ENCODE results near the gene SPOCK2.

SPOCK2 gene

DNA sequence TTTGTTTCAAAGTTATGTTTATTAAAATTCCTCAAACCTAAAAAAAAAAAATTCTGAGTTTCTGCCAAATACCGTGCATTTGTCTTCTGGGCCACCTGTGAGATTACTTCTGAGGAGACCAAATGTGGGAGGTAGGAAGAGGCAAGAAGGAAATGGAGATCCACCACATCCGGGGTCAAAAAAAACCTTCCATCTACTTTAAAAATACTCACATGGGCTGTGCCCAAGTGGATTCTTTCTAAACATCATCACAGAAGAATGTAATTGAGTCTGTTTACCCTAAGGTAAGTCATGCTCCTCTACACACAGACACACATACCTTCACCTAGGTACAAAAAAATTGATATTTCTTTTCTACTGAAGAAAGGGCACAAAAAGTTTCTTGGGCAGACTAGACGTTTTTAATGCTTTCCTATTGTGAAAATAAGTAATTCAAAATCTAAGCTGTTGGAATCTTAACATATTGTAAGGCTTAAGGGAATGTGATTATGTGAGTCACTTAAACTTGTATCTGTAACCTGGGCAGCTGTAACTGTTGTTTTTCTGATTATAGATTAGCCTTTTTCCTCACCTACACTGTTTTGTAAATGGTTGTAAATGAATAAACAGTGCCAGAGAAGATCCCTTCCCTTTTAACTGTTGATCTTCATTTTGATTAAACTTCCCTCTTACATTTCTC lies 19.1 kb upstream of the SPOCK2 start:
- DNase-seq (ENCODE audit: low spot score): no peak

DNA sequence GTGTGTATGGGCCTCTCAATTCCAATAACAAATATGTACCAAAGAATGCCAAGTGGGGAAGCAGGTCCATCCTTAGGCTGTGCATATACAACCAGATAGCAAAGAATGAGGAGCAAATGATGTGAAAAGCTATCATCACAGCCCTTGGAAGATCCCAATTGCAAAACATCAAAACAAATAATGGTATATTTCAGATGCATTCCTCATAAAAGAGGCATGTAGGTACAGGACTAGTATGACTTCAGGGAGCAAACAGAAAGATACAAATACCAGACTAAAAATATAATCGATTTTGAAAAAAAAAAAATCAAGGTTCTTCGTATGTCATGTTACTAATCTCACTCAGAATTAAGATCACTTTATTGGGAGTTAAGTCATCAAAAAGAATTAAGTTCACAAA lies 18.5 kb upstream of the SPOCK2 start:
- DNase-seq (ENCODE audit: low spot score): no peak

DNA sequence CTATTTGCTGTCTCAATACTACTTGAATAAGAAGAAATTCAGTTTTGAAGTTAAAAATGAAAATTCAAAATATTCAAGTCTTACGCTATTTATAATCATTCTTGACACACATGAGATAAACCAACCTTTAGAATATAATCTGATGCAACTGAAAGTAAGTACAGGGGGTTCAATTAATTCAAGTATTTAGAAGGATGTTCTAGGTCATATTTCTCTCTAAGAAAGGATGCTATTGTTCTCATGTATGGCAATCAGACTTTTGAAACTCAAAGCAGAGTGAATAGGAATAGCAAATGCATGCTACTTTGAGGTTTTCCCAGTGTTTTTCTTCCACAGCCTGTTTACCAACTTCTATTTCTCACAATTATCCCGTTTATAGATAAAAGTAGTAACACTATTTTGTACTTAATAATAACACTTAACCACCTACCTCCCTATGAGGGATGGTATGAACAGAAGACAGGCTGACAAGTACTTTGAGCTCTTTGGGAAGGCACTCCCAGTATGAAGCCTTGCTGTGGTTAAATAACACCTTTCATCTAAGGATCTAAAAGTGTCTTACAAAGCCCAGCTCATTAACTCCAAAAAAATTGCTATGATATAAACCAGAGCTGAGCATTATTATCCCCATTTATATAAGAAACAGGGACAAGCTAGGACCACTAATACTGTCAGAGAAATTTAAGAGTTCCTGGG lies 18.0 kb upstream of the SPOCK2 start:
- DNase-seq (ENCODE audit: low spot score): peak; percentile 67

DNA sequence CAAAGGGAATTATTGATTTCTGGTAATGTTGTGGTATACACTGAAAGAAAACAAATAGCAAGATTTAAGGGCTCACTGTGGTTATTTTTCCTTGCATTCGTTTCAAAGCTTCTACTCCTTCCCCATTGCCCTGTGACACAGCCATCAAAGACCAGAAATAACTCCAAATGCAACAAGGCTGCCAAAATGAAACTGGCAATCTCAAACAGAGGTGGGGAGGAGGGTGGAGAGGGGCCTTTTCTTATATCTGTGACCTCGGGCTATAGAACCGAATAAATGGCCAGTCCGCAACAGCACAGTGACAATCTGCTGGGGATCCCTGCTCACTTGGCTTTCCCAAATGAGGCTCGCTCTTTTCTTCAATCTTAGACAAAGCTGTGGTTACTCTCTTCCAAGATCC lies 17.4 kb upstream of the SPOCK2 start:
- DNase-seq (ENCODE audit: low spot score): no peak

DNA sequence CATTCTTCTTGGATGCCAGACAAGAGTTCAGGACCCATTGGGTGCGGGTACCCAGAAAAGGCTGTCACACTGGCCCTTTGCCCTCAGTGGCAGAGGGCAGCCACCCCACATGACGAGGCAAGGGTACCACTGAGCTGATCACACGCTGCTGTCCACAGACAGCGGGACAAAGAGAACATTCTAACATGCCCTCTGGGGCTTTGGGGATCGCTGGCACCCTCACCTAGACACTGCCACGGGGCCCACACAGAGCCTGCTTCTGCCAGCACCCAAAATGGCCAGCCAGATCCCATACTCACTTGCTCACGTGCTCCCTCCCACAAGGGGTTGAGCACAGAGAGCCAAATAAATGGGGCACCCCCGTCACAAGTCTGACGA lies 16.7 kb upstream of the SPOCK2 start:
- DNase-seq (ENCODE audit: low spot score): no peak

DNA sequence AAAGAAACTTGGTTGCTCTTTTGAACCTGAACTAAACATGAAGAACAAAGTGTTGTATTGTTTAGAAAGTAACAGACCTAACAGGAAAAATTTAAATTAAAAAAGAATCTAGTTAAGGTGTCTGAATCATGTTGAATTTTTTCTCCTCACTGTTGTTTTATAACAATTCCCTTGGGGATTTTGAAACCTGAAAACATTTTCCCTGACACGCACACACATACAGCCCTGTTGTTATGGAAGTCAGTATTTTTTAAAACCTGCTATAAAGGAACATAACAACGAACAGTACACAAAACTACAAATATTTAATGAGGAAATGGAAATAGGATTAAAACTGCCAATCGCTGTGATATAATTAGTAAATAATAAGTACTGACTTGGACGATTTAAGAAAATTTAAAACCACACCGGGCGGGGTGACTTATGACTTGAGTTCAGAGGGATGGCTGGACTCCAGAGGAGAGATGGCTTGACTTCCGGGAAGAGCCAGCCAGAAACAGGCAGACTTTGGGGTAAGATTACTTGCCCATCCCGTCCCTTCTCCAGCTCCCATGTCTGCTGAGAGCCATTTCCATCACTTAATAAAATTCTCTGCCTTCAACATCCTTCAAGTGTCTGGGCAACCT lies 16.2 kb upstream of the SPOCK2 start:
- peak; percentile 48 for DNase-seq (ENCODE audit: low spot score)

DNA sequence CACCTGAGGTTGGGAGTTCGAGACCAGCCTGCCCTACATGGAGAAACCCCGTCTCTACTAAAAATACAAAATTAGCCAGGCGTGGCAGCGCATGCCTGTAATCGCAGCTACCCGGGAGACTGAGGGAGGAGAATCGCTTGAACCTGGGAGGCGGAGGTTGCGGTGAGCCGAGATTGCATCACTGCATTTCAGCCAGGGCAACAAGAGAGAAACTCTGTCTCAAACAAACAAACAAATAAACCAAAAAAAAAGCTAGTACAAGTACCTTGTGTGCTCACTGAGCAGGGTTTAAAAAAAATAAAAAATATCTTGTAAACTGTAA lies 11.2 kb upstream of the SPOCK2 start:
- no peak for DNase-seq (ENCODE audit: low spot score)

DNA sequence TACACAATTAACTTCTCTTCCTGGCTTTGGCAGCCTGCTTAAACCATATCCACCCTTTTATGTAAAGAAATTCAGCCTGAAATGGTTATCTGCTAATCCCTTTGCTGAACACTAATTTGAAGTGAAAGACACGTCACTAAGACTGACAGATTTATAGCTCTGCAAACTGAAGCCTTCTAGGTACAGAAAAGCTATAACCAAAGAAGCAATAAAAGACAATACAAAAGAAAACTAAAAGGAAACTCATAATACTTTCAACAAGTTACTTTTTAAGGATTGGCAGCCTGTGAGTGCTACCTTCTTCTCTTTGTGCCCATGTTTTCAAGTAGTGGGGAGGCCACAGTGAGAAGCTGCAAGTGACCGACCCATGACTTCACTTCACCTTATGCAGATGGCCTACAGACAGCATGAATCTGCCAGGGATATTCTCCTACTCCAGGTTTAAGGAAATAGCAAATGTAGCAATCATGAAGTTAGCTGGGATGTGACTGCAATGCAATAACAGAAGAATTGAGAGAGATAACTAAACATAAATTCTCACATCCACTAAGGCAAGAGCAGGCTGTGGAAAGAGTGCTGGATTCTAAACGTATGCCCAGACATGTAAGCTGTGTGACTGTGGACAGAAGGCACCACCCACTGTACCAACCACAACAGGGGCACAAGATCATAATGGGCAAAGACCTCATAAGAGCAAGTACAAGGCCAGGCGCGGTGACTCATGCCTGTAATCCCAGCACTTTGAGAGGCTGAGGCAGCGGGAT lies 10.7 kb upstream of the SPOCK2 start:
- no peak for DNase-seq (ENCODE audit: low spot score)

DNA sequence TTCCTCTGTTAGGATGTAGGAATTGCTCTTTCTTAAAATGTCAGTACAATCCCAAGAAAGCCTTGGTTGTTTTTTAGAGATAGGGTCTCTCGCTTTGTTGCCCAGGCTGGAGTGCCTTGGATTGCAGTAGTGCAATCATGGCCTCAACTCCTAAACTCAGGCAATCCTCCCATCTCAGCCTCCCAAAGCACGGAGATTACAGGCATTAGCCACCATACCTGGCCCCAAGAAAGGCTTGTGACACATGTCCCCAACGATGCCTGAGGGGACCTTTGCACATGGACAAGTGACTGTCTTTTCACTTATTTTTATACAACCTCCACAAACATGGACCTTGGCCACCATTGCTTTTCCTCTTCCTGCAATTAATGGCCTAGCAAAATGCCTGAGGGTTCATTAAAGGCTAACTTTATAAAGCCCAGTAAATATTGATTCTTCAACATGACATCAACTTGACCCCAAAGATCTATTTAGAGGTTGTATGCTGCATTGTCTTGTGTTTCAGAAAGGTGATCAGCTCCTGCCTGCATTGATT lies 10.0 kb upstream of the SPOCK2 start:
- DNase-seq (ENCODE audit: low spot score): no peak

DNA sequence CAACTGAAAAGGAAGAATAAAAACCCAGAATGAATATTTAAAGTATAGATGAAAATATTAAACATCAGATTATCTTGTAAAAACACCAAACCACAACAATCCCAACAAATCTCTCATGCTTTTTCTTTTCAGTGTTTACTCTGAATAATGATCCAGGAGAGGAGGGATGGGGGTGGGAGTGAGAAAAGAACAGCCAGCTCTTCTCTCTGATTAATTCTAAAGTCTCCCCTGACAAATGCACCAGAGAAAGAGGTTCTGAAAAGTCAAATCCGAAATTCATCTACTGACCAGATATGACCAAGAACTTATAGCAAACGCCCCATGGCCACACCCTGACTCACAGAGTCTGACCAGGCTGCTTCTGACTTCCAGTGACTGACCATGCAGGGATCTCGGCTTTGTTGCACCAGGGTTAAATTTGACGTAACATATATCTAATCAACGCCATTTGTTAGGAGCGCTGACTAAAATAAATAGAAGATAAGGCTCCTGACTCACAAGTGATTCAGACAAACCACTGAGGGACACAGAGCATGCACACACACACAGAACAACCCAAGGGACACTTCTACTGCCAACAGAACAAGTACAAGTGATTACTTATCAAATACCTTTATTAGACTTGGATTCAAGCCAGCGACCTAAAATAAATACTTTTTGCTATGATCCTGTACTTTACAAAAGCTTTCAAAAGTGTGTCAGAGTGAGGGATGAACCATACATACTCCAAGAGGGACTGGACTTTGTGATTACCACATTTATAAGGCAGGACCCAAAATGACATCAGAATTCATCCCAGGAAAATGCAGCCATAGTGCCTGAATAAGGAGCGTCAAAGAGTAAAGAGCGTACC lies 9.3 kb upstream of the SPOCK2 start:
- DNase-seq (ENCODE audit: low spot score): peak; percentile 21

DNA sequence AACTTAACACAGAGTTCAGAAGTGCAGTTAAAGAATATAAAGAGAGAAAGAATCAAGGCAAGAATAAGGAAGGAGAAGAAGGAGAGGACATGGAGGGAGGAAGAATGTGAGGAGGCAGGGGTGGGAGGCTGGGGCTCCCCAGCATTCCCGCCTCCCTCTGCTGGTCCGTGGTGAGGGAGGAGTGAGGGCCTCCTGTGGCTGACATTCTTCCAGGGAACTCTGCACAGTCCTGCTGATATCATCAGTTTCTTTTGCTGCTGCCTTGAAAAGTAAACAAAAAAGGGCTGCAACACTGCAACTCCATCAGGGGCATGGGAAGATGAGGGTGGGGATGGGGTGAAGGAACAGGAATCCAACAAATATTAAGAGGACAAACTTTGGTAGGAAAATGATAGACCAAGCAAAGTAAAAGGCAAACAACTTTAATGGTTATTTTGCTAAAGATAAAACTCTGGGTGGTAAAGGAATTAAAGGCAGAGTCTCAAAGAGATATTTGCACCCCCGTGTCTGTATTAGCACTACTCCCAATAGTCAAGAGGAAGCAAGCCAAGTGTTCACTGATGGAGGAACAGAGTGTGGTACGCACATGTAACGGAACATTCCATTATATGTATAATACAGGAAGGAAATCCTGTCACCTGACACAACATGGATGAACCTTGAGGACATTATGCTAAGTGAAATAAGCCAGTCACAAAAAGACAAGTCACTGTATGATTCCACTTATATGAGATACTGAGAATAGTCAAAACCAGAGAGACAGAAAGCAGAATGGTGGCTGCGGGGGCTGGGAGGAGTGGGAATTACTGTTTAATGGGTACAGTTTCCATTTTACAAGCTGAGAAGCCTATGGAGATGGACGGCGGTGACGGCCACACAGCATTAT lies 8.0 kb upstream of the SPOCK2 start:
- no peak for DNase-seq (ENCODE audit: low spot score)

DNA sequence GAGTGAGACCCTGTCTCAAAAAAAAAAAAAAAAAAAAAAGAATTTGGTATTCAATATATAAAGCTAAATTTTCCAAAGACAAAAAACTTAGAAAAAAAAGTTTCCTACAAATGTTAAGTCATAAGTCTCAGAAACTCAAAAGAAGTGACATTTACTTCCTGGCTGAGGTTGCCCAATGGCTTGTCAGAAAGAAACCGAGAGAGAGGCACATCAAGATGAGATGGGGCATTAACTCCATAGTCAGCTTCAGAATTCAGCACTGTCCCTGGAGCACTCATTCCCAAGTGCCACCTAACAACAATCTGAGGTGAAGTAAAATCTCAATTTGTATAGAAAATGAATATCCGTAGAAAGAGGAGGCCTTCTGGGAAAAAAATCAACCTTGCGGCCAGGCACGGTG lies 6.8 kb upstream of the SPOCK2 start:
- no peak for DNase-seq (ENCODE audit: low spot score)

DNA sequence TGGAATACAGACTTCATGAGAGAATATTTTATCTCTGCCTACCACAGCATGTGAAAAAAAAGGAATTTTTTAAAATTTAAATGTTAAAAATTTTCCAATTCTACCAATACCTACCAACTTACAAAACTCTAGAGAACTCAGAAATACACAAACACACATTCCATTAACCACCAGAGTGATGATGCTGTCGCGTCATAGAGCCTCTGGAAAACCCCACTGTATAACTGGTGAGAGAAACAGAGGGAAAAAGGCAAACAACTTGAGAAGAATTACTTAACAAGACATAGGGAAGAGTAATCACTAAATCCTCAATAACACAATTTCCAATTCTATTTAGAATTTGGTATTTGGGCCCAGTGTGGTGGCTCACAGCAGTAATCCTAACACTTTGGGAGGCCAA lies 6.2 kb upstream of the SPOCK2 start:
- DNase-seq (ENCODE audit: low spot score): no peak

DNA sequence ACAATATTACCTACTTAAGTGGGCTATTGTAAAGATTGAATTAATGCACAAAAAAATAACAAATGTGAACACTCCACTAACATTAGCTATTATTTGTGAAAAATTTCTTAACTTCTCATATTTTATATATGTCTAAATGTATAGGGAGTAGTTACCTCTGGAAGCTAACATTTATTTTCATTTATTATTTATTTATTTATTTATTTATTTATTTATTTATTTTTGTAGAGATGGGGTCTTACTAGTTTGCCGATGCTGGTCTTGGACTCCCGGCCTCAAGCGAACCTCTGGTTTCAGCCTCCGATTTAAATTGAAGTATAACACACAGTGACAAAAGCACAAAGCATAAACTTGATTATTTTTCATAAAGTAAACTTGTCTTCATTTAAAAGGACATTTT lies 5.1 kb upstream of the SPOCK2 start:
- no peak for DNase-seq (ENCODE audit: low spot score)

DNA sequence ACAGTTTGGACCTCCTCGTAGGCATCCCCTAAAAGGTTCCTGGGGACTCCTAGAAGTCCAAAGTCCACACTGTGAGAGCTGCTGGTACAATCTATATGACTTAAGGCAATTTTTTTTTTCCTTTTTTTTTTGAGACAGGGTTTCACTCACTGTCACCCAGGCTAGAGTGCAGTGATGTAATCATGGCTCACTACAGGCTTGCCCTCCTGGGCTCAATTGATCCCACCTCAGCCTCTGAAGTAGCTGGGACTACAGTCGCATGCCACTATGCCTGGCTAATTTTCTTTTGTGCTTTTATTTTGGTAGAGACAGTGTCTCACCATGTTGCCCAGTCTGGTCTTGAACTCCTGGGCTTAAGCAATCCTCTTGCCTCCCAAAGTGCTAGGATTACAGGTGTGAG lies 4.6 kb upstream of the SPOCK2 start:
- DNase-seq (ENCODE audit: low spot score): no peak

DNA sequence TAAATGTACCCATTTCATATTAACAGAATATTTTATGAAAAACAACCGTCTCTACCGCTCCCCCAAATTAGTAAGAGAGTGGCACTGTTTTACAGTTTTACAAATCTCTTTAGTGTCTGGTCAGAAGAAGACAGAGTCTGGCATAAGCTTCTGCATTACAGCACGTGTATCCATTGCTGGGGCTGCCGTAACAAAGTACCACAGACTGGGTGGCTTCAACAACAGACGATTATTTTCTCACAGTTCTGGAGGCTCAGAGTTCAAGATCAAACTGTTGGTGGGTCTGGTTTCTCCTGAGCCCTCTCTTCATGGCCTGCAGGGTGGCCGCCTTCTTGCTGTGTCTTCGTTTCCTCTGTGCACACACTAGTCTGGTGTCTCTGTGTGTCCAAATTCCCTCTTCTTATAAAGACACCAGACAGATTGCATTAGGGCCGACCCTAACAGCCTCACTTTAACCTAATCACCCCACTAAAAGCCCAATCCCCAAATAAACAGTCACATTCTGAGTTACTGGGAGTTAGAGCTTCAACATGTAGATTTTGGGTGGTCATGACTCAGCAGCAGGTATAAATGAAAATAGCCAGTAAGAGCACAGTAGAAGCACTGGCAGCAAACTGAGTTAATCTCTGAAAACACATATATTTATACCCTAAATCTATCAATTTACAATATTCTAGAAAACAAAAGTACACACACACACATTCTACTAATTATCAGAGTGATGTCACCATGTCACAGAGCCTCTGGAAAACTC lies 4.0 kb upstream of the SPOCK2 start:
- no peak for DNase-seq (ENCODE audit: low spot score)

DNA sequence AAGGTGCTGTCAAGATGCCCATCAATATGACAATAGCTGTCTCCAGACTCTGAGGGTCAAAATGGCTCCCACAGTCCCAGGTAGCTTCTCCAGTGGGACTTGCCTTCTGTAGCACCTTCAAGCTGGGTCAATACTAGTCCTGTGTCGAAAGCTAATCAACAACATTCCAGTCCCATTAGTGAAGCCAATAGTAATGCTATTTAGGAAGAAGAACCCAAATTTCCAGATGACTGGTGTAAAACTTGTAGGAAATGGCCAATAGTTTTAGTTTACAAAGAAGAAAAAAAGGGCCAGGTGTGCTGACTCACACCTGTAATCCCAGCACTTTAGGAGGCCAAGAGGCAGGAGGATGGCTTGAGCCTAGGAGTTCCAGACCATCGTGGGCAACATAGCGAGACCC lies 2.0 kb upstream of the SPOCK2 start:
- no peak for DNase-seq (ENCODE audit: low spot score)

DNA sequence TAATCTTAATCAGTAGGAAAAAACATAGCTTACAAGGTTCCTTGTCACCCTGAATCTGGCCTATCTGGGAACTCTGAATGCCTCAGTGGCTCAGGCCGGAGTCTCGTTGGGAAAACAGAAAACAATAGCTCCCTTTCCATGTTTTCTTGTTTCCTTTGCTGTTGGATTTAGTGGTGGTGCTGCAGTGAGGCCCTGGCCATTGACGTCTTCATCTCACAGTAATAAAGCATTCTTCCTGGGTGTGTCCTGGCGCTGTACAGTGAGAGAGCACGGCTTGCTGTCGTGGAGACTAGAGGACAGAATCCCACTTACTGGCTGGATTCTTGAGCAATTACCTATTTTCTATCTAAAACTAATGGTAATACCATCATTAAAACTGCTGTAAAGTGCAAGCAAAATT lies 1.3 kb upstream of the SPOCK2 start:
- no peak for DNase-seq (ENCODE audit: low spot score)

DNA sequence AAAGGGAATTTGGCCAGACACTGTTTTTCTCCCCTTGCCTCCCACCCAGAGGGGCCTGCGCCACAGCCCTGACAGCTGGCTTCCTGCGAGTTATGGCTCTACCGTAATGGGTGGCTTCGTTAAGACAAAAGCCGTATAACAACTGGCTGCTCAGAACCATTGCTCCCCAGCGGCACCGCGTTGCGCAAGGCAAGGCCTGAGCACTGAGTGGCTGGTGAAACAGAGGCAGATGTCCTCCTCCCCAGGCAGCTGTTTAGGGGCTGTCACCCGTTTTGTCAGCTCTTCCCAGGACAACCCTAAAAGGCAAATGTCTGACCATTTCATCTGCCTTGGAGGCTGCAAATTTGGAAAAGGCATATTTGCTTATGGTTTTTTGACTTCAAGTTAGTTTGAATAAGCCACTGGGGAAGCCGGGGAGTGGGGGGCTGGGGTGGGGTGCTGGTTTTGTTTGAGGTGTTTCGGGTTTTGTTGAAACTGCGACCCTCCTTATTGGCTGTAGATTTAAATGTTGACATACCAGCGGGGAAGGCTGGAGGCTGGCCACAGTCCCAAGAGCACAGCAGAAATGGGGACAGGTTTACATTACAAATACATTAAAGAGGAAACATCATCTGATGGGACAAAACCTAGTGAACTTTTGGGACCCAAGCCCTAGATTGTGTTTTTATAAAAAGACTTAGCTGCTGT lies 681 bp upstream of the SPOCK2 start:
- DNase-seq (ENCODE audit: low spot score): no peak
